PC-3 (cell line): ENCODE results near the gene ZNF433. TPM values are rescaled to one million over a fixed set of nuclear protein-coding genes. Genes with fewer than 3 reads are reported as not detected.
"Not testable (repeated sequence)": the region's sequence is repeated elsewhere in the genome, so short reads cannot be mapped to it uniquely, and the experiment has no call there.

Experiments used
- ATAC-seq: fragments of 200-7000 bp; cut with Tn5 transposase; 2 replicates; pipeline ENCODE4 v1.9.1; 2020; ENCODE audit warnings: mild to moderate bottlenecking, moderate library complexity
- BruUV-seq: library from RNA; stranded (reverse); fragments of 400-500 nt; replicated peaks from 2 replicates; lab custom pipeline; 2021; lab: Mats Ljungman, UMichigan
- CTCF ChIA-PET: fragments of 300-600 bp; sonication (Branson Sonifier 250); formaldehyde crosslinking; loops from one replicate; lab custom pipeline; 2022; ENCODE audit warnings: antibody characterized with exemption; lab: Charles Lee
- POLR2A ChIA-PET: fragments of 300-600 bp; sonication (Branson Sonifier 250); formaldehyde crosslinking; loops from one replicate; lab custom pipeline; 2022; ENCODE audit warnings: antibody characterized with exemption; ENCODE audit not compliant: unreplicated experiment; lab: Charles Lee
- DNase-seq: peaks from one replicate; pipeline ENCODE4 v3.0.0-alpha.2; 2015
- H2AFZ ChIP-seq: fragments of 300-600 bp; sonication (generic); 2 replicates; pipeline ENCODE4 v1.6.0; 2016; ENCODE audit warnings: antibody characterized with exemption, low read length
- H3F3A ChIP-seq: fragments of 300-600 bp; sonication (generic); one replicate; pipeline ENCODE4 v1.6.0; 2017; ENCODE audit warnings: antibody characterized with exemption, low read length, control low read depth, mild to moderate bottlenecking; ENCODE audit not compliant: unreplicated experiment
- H3K27ac ChIP-seq: fragments of 300-600 bp; sonication (generic); 2 replicates; pipeline ENCODE4 v1.5.1; 2016; ENCODE audit warnings: mild to moderate bottlenecking, low read length
- H3K27me3 ChIP-seq: fragments of 300-600 bp; sonication (generic); 2 replicates; pipeline ENCODE4 v1.6.1; 2016; ENCODE audit warnings: low read length, mixed read lengths
- H3K36me3 ChIP-seq: fragments of 300-600 bp; sonication (generic); 2 replicates; pipeline ENCODE4 v1.6.1; 2016; ENCODE audit warnings: low read depth, mixed run types, low read length, mixed read lengths
- H3K4me1 ChIP-seq: fragments of 300-600 bp; sonication (generic); 2 replicates; pipeline ENCODE4 v1.5.1; 2016; ENCODE audit warnings: low read length; ENCODE audit not compliant: insufficient read depth
- H3K4me2 ChIP-seq: fragments of 300-600 bp; sonication (generic); 2 replicates; pipeline ENCODE4 v1.6.0; 2016; ENCODE audit warnings: low read length
- H3K4me3 ChIP-seq: fragments of 300-600 bp; sonication (generic); 2 replicates; pipeline ENCODE4 v1.5.1; 2016; ENCODE audit warnings: mild to moderate bottlenecking, low read length, mixed read lengths
- H3K79me2 ChIP-seq: fragments of 300-600 bp; sonication (generic); 2 replicates; pipeline ENCODE4 v1.6.1; 2017; ENCODE audit warnings: low read length, mixed read lengths
- H3K9ac ChIP-seq: fragments of 300-600 bp; sonication (generic); 2 replicates; pipeline ENCODE4 v1.6.0; 2016; ENCODE audit warnings: mild to moderate bottlenecking, low read length
- H3K9me2 ChIP-seq: fragments of 300-600 bp; sonication (generic); replicated peaks from 2 replicates; pipeline ENCODE4 v1.6.1; 2016; ENCODE audit warnings: mixed run types, low read length, mixed read lengths
- H3K9me3 ChIP-seq: fragments of 300-600 bp; sonication (generic); 2 replicates; pipeline ENCODE4 v1.6.1; 2016; ENCODE audit warnings: low read length, mixed read lengths
- H4K20me1 ChIP-seq: fragments of 300-600 bp; sonication (generic); 2 replicates; pipeline ENCODE4 v1.6.1; 2016; ENCODE audit warnings: low read length, mixed read lengths
- CTCF ChIP-seq: fragments of 300-600 bp; sonication (generic); conservative IDR thresholded peaks from 2 replicates; pipeline ENCODE4 v1.5.1; 2017; ENCODE audit warnings: antibody characterized with exemption, low read depth, mild to moderate bottlenecking, low read length
- EZH2 ChIP-seq: fragments of 300-600 bp; sonication (generic); IDR thresholded peaks from one replicate; pipeline ENCODE4 v1.6.1; 2017; ENCODE audit warnings: antibody characterized with exemption, mild to moderate bottlenecking, low read length; ENCODE audit not compliant: unreplicated experiment
- EZH2phosphoT487 ChIP-seq: fragments of 300-600 bp; sonication (generic); IDR thresholded peaks from 2 replicates; pipeline ENCODE4 v1.6.1; 2018; ENCODE audit warnings: mild to moderate bottlenecking, antibody characterized with exemption, low read length, borderline replicate concordance
- intact Hi-C: fragments of 100-400 bp; cut with micrococcal nuclease; formaldehyde crosslinking; loops from 2 replicates; pipeline ENCODE4 v1.9.0; 2023
- total RNA-seq: library from RNA; depleted of rRNA; stranded (reverse); fragments of >200 nt; gene quantifications from 2 replicates; pipeline ENCODE4 v1.2.3, GENCODE V29; 2014

The ZNF433 gene
- total RNA-seq, 1 experiment from 2014 or later = 5.4 TPM

- Histone ChIP-seq H3K36me3 (peaks cover 54% of the 10 kb centered on the region), H2AFZ (no peak overlapping the region), H3K4me3 (no peak overlapping the region), H3K4me2 (no peak overlapping the region), H3K4me1 (no peaks in the 10 kb centered on the region), H3K9me2 (no peaks in the 10 kb centered on the region), H3F3A (no peaks in the 10 kb centered on the region), H4K20me1 (no peaks in the 10 kb centered on the region), H3K79me2 (0 out of 2 replicates have a peak, but pooled peaks cover under 1% of the 10 kb centered on the region), H3K27me3 (no peaks in the 10 kb centered on the region), H3K27ac (no peak overlapping the region), H3K9ac (no peak overlapping the region), H3K9me3 (0 out of 2 replicates have a peak, but pooled peaks cover 6% of the 10 kb centered on the region)
- POLR2A ChIA-PET = no interaction called here
- intact Hi-C loops = no loop called here
- TF ChIP-seq CTCF (no peak), EZH2phosphoT487 (no peak), EZH2 (no peak)
- CTCF ChIA-PET = no interaction called here
- ATAC-seq (no peak), DNase-seq (no peak)
- BruUV-seq = no TSS peak
These were observed 35.1 kb downstream of the ZNF433 start for GRCh38 chr19:12000152-12000981.

GRCh38 chr19:11995174-11995573 lies 40.3 kb downstream of the ZNF433 start:
- 0 out of 2 replicates have a peak, but pooled peaks cover 5% of the 10 kb centered on the region for H3K9me3 ChIP-seq
- H3K36me3 ChIP-seq = peaks cover 47% of the 10 kb centered on the region
- H4K20me1 ChIP-seq = no peaks in the 10 kb centered on the region
- TF ChIP-seq CTCF (no peak), EZH2phosphoT487 (no peak), EZH2 (no peak)
- H3K4me1 ChIP-seq = no peaks in the 10 kb centered on the region
- no peaks in the 10 kb centered on the region for H3F3A ChIP-seq
- no peaks in the 10 kb centered on the region for H3K9me2 ChIP-seq
- H2AFZ ChIP-seq = no peak overlapping the region
- no peak for ATAC-seq
- no peak overlapping the region for H3K4me2 ChIP-seq
- ChIA-PET POLR2A (no interaction called here), CTCF (no interaction called here)
- intact Hi-C loops = no loop called here
- no TSS peak for BruUV-seq
- DNase-seq = no peak
- no peak overlapping the region for H3K4me3 ChIP-seq
- H3K9ac ChIP-seq = no peak overlapping the region
- no peak overlapping the region for H3K27ac ChIP-seq
- H3K27me3 ChIP-seq = no peaks in the 10 kb centered on the region
- peaks cover 10% of the 10 kb centered on the region for H3K79me2 ChIP-seq

GRCh38 chr19:11991921-11992320 lies 43.6 kb downstream of the ZNF433 start:
- peaks cover 24% of the 10 kb centered on the region for H3K79me2 ChIP-seq
- CTCF ChIA-PET = interaction anchor here (0.6 kb wide), 1 partner anchor 40 kb away, joined by 3 read pairs; no protein-coding TSS in a partner anchor

More at GRCh38 chr19:11991921-11992320, 43.6 kb downstream of the ZNF433 start:
- H3K27me3 ChIP-seq, H3K9ac ChIP-seq, intact Hi-C loops, H4K20me1 ChIP-seq, H3K4me1 ChIP-seq, H2AFZ ChIP-seq, H3K9me3 ChIP-seq, ATAC-seq, H3K4me3 ChIP-seq, BruUV-seq, H3K4me2 ChIP-seq, H3K9me2 ChIP-seq, DNase-seq, H3K27ac ChIP-seq, H3F3A ChIP-seq: not testable (repeated sequence)
- H3K36me3 ChIP-seq = peaks cover 30% of the 10 kb centered on the region; the same call in 1 of the 2 replicates
- POLR2A ChIA-PET = interaction anchor here (0.7 kb wide), 1 partner anchor 32 kb away, joined by 3 read pairs; no protein-coding TSS in a partner anchor
